ENCODE results near the gene MCEMP1. TPM values are rescaled to one million over a fixed set of nuclear protein-coding genes. Genes with fewer than 3 reads are reported as not detected.

Gene MCEMP1
- total and polyA plus RNA-seq, 2 of the 13 experiments (the other 11 are each of a cell fraction or from before 2014, with no cell fraction given), result not detected

- TF ChIP-seq ZNF407 (CRISPR knock-in tag; IDR thresholded peaks at IDR 0.05; ENCODE audit: not compliant biosample characterization) (peak; percentile 14), PCBP2 (optimal IDR thresholded peaks at IDR 0.05; ENCODE audit: low read depth, low read length, poor library complexity, severe bottlenecking) (no peak), KLF11 (CRISPR knock-in tag; IDR thresholded peaks at IDR 0.05) (no peak), ZBTB43 (CRISPR knock-in tag; conservative IDR thresholded peaks at IDR 0.05) (0 out of 2 replicates have a peak, but pooled peaks have one; percentile 50), CERS6 (CRISPR knock-in tag; IDR thresholded peaks at IDR 0.05) (no peak), SRSF1 (optimal IDR thresholded peaks at IDR 0.05; ENCODE audit: low read depth, low read length) (no peak), WIZ (CRISPR knock-in tag; IDR thresholded peaks at IDR 0.05) (no peak), HIC2 (CRISPR knock-in tag; IDR thresholded peaks at IDR 0.05; ENCODE audit: low read depth) (no peak), ZNF543 (CRISPR knock-in tag; IDR thresholded peaks at IDR 0.05) (no peak), RNF2 (conservative IDR thresholded peaks at IDR 0.05; ENCODE audit: low read depth) (no peak), TBX3 (IDR thresholded peaks at IDR 0.05; ENCODE audit: borderline replicate concordance) (no peak), ARID3A (IDR thresholded peaks at IDR 0.05; ENCODE audit: low read depth, low read length) (no peak), ZFP82 (CRISPR knock-in tag; IDR thresholded peaks at IDR 0.05; ENCODE audit: borderline replicate concordance) (peak; percentile 41; the same call in 1 of the 2 replicates), CREBL2 (CRISPR knock-in tag; IDR thresholded peaks at IDR 0.05; ENCODE audit: borderline replicate concordance) (peak; percentile 55; the same call in 1 of the 2 replicates)
These were observed 3.9 kb downstream of the MCEMP1 start, which contains the start of gene TRAPPC5 (continued) for GRCh38 chr19:7680606-7681339.

Data from HepG2 (cell line).